Activated CD4-positive, alpha-beta T cell treated with anti-CD3 and anti-CD28 coated beads, Interleukin-2, amount 50 U/mL, for 24 hours (primary cell): ENCODE data around the gene GM2A.
A peak's percentile ranks its signal among the peaks of the same experiment; 100 is the strongest.

Source experiments
- DNase-seq, 2 donors: peaks; one replicate each; pipeline ENCODE4 v3.0.0-alpha.2; 2020; ENCODE audit warnings: low read depth in 1 of 2, low spot score in 1 of 2

The GM2A gene

GRCh38 chr5:151252762-151253604, at the start of gene GM2A:
Gene GM2A (plus strand): TSS chr5:151253185. CDS start chr5:151253217, 32 bp downstream.
- DNase-seq = peak; percentile 95 to 98

GRCh38 chr5:151204051-151204450, 48.9 kb upstream of the GM2A start:
- DNase-seq = no peak

DNA sequence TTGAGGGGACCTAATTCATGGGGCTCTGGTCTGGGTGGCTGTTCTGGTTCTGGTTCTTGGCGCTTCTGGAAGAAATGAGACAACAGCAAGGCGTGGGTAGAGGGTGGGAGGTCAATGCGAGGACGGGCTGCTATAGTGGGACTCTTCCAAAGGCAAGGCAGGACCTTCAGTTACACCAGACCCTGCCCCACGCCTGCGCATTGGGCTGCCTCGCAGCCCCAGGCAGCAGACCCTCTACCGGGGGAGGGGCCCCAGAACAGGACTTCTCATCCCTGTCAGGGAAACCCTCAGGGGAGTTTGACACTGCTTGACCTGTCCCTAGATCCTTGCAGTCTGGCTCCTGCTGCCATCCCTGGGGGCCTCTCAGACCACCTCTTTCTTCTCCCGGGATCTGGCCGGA, 47.6 kb upstream of the GM2A start:
- DNase-seq = no peak

- DNase-seq = no peak
These were observed 44.5 kb upstream of the GM2A start for GRCh38 chr5:151208481-151208914.

- no peak for DNase-seq
These were observed 40.6 kb upstream of the GM2A start for GRCh38 chr5:151212406-151212798.

DNA sequence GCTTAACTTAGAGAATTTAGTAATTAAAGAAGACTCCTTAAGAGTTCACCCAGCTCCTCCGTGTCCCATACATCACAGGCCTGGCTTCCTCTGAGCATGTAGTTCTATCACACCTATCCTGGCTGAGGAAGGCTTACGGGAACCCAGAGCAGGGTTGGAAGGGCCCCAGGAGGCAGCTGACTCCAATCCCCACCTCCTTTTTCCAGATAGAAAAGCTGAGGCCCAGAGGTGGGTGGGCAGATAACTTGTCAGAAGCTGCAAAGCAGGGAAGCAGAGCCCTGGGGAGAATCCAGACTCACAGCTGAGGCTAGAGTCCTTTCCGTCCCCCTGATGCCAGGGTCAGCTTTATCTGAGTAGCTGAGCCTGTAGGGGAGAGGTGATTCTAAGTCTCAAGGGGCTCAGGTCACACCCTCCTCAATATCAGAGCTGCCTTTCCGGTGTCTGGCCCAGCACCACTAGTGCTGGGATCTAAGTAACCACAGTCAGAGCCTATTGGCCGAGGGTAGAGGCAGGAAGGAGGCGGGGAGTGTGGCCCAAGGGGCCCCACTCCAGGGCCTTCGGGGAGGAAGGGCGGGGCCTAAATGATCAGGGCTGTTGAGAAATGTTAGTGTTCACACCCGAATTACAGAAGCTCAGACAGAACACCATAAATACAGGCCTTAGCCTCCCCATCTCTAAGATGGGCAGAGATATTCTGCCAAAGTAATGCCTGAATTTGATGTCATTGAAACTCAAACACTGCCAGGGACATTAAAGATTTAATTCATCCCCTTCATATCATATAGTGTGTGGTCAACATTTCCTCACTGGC, 39.0 kb upstream of the GM2A start:
- DNase-seq = peak; percentile 36 to 77

DNA sequence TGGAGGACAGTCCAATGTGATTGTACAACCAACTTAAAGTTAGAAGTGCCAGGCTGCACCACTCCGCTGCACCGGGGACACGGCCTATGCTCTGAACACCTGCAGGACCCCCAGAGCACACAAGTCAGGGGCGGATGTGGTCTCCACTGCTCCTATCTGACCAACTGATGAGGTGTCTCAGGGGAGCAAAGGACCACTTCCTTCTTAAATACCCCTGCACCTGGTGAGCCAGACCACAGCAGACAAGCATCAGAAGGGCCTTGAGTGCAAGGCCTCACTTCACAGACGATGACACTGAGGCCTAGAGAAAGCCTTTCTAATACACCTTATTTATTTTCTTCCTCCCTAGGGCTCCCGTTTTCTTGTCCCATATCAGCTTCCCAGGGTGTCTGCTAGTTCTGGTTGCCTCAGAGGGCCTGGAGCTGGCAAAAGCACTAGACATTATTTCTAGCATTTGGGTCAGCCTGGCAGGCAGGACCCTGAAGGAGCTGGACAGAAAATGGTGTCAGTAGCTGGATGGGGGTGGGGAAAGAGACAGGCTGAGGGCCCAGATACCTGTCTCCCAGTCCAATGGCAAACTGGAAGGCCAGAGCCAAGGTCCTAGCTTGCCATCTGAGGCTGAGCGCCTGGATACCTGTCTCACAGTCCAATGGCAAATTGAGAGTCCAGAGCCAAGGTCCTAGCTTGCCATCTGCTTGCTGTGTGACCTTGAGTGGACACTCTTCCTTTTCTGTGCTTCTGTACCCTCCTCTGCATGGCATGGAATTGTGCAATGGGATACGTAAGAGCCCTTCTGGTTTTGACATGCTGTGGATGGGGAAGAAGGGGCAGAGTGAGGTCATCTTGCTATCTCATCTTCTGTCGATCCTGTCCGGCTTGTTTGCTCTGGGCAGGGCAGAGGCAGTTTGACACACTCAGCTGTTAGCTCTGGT, 38.1 kb upstream of the GM2A start:
- DNase-seq = no peak

DNA sequence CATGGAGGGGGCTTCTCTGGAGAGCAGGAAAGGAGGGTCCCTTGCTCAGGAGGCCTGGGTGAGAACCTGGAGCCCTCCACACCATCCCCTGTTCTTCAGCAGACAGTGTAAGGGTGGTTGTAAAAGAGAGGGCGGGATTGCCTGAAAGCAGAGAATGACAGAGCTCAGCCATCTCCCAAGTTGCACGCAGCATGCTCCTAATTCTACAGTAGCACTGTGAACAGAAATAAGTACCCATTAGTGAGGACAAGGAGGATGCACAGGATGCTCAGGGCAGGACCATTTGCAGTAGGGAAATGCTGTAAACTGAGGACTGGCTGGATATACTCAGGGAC, 37.5 kb upstream of the GM2A start:
- DNase-seq = no peak

DNA sequence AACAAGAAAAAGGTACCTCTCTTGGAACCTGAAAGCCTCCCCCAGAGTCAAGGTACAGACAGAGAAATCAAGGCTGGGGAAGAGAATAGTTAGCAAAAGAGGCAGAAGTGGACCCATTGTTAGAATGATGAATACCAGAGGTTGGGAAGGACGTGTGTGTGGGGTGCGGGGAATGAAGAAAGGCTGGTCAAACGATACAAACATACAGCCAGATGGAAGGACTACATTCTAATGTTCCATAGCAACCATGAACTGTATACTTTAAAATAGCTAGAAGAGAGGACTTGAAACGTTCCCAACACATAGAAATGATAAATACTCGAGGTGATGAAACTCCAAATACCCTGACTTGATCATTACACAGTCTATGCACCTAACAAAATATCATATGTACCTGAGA, 36.2 kb upstream of the GM2A start:
- no peak for DNase-seq

- DNase-seq = no peak
These were observed 34.8 kb upstream of the GM2A start for GRCh38 chr5:151218177-151218576.

GRCh38 chr5:151219138-151219537, 33.8 kb upstream of the GM2A start:
- DNase-seq = no peak

DNA sequence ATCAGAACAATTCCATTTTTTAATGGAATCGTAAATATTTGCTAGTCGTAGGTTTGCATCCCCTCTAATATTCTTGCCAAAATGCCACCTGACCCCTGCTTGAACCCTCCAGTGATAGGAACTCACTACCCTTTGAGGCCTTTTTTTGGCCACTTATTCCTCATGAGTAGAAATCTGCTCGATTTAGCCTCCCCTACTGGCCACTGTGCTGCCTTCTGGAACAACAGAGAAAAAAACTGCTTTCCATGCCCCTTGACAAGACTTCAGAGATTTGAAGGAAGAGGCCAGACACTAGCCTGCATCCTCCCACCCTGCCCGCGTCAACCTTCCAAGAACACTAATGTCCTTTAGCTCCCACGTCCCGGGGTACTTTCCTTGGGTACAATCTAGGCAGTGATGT, 33.2 kb upstream of the GM2A start:
- DNase-seq = no peak

GRCh38 chr5:151221574-151221973, 31.4 kb upstream of the GM2A start:
- DNase-seq = no peak

DNA sequence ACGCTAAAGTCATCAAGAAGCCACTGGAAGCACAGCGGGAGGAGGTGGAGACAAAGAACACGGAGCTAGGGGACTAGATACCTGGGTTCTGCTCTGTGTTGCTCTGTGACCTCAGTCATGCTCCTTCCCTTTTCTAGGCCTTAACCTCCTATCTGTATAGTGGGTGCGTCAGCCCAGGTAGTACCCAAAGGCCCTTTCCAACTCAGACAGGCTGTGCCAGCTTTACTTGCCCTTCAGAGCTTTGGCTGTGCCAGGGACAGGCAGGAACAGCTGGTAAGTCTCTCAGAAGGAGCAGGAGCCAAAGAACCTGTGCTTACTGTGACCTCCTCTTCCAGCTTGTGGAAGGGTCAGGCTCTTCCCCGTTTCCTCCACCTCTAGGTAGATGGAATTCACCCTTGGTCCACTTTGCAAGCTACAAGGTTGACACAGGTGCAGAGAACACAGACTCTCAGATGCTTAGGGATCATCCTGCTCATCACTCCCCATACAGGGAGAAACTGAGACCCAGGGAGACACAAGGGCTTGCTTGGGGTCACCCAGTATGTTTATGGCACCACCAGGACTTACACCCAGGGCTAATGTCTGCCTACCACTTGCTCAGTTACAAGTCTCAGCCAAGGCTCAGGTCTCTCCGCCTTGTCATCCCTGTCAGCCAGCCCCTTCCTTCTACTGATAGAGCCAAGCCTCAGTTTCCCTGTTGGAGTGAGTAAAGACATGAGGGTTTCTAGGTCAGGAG, 30.8 kb upstream of the GM2A start:
- no peak for DNase-seq

DNA sequence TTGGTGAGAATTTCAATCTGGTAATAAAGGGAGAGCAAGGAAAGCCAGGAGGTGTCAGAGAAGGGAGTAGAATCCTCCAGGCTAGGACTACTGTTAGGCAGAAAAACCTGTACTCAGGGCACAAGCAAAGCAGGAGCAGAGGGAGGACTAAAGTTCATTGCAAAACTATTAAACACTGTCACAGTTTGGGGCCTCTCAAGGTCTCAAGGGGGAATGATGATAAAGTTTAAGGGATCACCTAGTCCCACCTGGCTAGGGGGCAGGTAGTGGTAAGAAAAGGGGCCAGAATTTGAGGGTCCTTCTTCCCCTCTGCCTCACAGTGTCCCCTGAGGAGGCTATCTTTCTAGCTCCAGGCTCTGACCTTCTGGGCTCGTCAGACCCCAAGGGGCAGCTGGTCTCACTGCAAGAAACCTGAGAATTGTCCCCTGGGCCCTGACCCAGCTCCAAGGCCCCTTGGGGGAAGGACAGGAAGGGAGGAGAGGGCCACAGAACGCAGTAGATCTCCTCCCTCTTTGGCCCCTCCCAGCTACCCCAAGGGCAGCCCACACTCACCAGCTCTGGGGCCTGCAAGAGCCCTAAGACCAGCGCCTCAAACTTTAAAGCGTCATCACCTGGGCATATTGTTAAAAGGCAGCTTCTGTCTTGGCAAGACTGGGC, 30.1 kb upstream of the GM2A start:
- no peak for DNase-seq

- peak in 1 of 2 donors; percentile 28 for DNase-seq
These were observed 29.3 kb upstream of the GM2A start, which contains the start of gene CCDC69 for GRCh38 chr5:151223447-151224264. Gene CCDC69 (minus strand): TSS chr5:151224092. CDS start chr5:151223970, 122 bp downstream.

GRCh38 chr5:151224372-151224771, 28.6 kb upstream of the GM2A start:
- no peak for DNase-seq

- no peak for DNase-seq
These were observed 27.9 kb upstream of the GM2A start for GRCh38 chr5:151225071-151225470.

DNA sequence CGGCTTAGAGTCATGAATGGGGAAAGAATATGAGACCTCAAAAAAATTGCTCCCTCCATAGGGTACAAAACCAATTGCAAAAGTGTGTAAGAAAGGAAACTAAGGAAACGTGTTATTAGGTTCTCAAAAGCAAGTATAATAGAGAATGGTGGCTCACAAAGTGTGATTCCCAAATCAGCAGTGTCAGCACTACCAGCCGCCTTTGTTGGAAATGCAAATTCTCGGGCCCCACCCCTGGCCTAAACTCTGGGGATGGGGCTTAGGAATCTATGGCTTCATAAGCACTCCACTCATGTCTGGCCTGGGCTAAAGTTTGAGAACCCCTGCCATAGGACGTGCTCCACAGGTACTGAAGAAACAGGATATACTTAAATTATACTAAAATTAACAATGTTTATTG, 27.5 kb upstream of the GM2A start:
- no peak for DNase-seq
